OCI-M2 (cell line): Measurements from ENCODE around the gene MRPL24.

Source experiments
- DNase-seq: peaks from one replicate; lab custom pipeline; 2025; ENCODE audit not compliant: unreplicated experiment; lab: John Stamatoyannopoulos, UW

The MRPL24 gene

GRCh38 chr1:156744344-156744743 lies 3.5 kb upstream of the MRPL24 start:
- DNase-seq: no peak

DNA sequence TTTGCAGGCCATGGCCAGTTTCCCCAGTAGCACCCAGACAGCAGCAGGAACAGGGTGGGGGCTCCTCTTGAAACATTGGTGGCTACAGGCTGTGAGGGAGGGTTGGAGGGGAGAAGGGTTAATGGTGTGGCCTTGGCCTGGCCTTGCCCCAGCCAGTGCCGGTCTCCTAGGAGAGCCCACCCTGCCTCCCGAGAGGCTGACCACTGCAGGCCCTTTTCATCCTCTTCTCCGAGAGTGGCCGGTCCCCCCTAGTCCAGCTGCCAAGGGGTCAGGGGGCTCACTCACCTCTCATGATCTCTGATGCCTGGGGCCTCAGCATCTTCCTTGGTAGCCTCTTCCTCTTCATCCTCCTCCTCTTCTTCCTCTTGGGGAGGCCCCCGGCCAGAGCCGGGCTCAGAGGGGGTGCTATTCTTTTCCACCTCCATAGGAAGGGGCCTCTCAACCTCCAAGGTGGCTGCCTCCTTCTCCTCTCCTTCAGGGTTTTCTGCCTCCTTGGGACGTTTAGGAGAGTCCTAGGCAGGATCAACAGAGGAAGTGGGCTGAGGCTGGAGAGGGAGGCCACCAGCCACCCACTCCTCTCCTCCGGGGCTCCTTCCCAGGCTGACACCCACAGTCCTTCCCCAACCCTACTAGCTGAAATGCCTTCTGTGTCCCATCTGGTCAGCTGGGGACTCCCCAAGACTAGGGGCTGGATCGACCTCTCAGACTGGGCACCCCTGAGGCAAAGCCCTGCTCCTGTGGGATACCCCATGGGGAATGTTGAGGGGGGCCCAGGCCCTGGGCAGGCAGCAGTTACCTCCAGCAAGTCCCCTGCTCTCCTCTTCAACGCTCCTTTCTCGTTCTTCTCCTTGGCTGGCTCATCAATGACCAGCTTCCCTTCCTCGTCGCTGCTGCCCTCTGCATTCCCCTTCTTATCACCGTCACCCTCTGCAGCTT lies 2.7 kb upstream of the MRPL24 start:
- no peak for DNase-seq

DNA sequence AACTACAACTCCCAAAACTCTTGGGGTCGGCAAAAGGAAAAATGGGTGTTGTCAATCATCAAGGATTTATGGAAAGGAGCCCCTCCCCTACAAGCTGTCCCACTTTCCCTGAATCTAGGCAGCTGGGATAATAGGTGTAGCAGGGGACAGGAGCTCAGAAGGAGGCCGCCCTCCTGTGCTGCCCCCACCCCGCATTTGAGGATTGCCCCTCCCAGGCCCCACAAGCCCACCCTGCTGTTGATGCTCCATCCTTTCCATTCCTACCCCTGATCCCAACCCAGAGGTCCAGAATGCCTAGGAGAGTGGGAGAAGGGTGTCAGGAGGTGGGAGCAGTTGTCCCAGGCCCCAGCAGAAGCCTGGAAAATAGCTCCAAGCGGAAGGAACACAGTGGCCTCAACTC lies 1.9 kb upstream of the MRPL24 start:
- no peak for DNase-seq

DNA sequence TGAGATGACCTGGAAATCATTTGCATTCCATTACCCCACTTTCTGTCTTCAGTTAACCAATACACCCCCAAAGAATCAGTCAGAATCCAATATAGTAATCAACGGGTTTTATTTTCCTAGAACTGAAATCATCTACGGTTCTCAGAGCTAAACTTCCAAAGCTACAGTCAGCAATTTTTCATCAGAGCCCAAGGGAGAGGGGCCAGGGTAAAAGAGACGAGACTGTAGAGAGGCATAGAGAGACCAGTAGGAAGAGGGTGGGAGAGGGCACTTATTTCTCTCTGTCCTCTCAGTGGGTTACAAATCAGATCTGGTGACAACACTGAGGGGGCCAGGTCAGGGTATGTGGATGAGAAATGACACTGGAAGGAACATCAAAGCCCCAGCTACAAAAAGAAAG lies 1.1 kb upstream of the MRPL24 start:
- DNase-seq: no peak

GRCh38 chr1:156741481-156741983 lies 644 bp upstream of the MRPL24 start:
- DNase-seq: no peak

GRCh38 chr1:156740237-156740740 lies 599 bp downstream of the MRPL24 start:
- no peak for DNase-seq

DNA sequence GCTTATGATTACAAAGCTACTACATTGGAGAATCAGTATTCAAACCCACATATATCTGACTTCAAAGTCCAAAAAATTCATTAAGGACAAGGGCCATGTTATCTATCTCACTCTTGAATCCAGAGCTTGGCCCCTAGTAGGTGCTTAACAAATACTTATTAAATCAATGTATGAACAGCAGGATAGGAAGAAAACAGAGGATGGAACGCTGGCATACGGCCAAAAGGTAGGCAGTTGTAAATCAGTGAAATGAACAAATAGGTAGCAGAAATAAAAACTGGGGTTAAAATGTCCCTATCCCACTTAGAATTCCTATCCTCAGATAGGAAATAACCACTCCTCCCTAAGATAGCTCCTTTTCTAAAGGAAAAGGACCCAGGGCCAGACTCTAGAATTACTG lies 2.0 kb downstream of the MRPL24 start:
- no peak for DNase-seq

DNA sequence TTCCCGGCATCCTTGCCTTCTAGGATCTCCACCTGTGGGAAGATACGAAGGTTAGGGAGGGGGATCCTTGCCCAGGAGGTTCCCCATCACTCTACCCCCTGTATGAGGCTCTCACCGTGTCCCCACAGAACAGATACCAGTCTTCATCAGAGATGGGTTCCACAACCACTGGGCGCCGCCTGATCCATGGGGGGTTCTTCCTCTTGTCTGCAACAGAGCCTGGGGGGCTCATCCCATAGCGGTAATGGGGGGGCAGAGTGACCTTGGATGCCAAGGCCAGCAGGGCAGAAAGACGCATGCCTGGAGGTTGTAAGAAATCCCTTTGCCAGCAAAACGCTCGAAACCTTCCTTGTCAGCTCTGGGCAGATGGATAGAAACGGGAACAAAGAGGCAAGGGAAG lies 2.5 kb downstream of the MRPL24 start:
- no peak for DNase-seq

GRCh38 chr1:156733989-156734584 lies 6.8 kb downstream of the MRPL24 start:
- no peak for DNase-seq

DNA sequence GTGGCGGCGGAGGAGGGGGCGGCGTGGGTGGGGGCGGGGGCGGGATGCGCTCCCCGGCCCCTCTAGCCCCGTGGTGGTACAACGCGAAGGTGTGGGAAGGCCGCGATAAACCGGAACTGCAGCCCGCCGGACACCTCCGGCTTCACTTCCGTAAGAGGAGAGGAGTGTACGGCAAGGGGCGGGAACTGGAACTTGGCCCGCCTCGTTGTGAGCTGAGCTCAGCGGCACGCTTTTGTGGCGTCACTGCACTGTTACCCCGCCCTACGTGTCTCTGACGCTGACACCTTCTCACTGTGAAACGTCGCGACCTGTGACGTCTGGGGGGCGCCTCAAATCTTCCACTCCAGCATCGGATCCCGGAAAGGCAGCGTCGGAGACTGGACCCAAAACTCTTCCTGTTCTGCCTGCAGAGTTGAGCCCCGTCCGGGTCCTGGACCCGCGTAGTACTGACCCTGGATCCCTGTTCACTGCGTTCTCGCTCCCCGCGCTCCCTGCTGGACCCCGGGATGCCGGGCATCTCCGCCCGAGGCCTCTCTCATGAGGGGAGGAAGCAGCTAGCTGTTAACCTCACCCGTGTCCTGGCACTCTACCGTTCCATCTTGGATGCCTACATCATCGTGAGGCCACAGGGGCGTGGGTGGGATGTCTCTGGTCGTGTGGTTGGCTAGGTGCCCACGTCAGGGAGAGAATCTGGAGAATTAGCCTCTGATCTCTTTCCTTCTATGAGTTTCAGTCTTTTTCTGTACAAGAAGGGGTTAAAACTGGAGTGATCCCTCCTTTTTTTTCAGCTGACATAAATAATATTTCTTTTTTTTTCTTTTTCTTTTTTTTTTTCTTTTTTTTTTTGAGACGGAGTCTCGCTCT lies 12.1 kb downstream of the MRPL24 start, which contains the start of gene ISG20L2:
Gene ISG20L2, minus strand, starts transcription at position 168 of the 864 bp plus-strand sequence. CDS start 1,114 bp downstream, outside the sequence.
- DNase-seq: peak; percentile 71

DNA sequence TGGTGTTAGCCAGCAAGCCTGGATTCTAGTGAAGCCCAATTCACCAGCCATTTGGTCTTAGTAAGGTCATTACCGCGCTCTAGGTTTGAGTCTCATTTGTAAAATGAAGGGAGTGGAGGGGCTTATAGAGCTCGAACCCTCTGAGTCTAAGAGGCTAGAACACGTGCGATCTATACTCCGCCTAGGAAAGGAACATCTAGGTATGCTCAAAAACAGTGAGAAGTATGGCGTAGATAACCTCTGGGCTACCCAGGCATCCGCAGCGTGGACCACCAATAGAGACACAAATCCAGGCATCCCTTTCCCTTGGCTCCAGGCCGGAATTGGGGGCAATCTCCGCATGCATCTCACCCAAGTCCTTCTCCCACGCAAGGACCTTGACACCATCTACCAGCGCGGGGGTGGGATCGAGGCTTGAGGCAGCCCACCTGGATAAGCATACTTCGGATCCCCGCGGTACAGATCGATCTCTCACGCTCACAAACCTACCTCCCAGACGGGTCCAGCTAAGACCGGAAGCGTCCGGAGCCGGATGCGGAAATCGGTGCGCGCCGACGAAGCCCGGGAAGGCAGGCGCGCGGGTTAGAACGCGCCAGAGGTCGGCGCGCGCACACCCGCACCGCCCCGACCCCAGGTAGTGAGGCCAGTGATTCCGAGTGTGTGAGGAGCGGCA lies 12.8 kb downstream of the MRPL24 start, which contains the start of gene METTL25B:
Gene METTL25B, plus strand, starts transcription at position 544 of the 673 bp plus-strand sequence. CDS start 636 bp downstream, outside the sequence.
- DNase-seq: no peak

DNA sequence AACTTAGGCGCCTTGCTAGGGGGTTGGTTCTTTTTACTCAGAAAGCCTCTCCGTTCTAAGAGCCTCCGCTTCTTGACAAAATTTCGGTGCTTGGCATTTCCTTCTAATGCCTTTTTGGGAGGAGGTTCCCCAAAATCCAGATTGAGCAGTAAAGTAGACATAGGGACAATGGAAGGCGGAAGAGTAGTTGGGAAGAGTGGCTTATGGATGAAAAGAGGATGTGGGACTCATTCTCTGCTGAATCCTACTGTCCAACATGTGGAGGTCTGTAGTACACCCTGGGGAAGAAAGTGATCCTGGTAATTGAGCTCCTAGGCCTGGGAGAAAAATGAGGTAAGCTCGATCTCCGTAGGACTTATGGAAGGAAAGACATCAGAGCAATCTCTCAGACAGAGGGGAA lies 13.4 kb downstream of the MRPL24 start:
- no peak for DNase-seq

- DNase-seq: peak; percentile 29
These were observed 14.2 kb downstream of the MRPL24 start for GRCh38 chr1:156726549-156727226.

- DNase-seq: peak; percentile 68
These were observed 15.1 kb downstream of the MRPL24 start for GRCh38 chr1:156725683-156726280.

DNA sequence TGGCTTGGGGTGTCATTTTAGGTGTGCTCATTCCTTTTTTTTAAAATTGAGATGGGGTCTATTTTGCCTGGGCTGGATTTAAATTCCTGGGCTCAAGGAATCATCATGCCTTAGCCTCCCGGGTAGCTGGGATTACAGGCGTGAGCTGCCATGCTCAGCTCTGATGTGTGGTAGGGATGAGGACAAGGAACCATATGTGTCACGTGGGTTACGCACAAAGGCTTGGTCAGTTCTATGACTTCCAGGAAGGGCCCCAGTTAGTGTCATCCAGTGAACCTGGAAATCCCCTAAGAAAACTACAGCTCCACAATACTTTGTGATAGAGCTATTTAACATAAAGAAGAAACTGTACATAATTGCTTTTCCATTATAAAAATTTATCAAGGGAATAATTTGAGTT lies 19.4 kb downstream of the MRPL24 start:
- no peak for DNase-seq

- DNase-seq: no peak
These were observed 19.8 kb downstream of the MRPL24 start for GRCh38 chr1:156721131-156721530.

DNA sequence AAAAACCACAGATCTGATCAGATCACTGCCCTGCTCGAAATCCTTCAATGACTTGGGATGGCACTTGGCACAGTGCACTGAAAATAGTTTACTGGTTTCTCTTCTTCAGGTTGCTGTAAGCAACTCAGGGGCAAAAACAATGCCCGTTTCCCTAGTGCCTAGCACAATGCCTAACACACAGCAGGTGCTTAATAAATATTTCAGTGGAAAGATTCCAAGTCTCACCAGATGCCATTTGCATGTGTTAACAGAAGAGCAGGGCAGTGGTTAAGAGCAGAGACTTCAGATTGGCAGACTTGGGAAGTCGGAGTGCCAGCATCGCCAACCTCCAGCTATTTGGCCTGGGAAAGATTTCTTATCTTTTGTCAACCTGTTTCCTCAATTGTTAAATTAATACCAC lies 23.5 kb downstream of the MRPL24 start:
- DNase-seq: no peak

DNA sequence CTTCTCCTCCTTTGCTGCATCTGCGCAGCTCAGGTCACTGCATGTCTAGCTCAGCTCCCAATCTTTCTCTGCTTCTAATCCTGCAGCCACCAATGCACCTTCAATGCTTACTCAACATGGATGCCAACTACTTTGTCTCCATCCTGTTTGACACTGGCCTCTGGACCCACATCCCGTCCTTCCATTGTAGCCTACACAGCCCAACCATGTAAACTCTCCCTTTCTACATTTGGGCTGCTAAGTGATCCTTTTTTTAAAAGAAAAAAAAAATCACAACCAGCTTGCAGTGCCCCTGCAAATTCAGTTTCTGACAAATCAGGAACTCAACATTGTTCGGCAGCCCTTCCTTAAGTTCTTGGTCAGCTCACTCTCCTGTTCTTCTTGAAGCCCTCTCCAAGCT lies 26.1 kb downstream of the MRPL24 start:
- no peak for DNase-seq

- no peak for DNase-seq
These were observed 28.3 kb downstream of the MRPL24 start for GRCh38 chr1:156712626-156713025.
